Measurements from ENCODE around the gene ADGRL2.

Gene ADGRL2

DNA sequence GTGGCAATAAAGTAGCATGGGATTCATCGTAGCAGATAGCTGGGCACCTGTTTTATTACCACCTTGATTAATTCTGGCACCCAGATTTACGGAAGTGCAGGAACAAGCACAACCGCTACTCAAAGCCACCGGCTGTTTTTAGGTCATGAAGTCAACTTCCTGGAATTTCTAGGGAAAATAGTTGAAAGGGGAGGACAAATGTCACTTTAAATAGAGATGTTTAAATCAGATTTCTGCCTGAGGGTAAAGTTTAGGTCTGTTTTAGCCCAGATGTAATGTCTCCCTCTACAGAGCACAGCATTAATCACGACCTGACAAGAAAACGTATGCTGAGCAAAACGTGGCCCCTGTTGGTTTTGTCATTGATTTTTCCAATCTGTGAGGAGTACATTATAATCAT lies 8.0 kb downstream of the ADGRL2 start:
- Histone ChIP-seq H3K27me3 (ENCODE audit: control insufficient read depth in 1 of 2, insufficient read depth in 2 of 2, low read length in 2 of 2) (no peaks in the 10 kb centered on the region), H3K27ac (ENCODE audit: low read length) (no peak overlapping the region), H3K9ac (ENCODE audit: low read length in 2 of 2) (no peak overlapping the region), H3K9me3 (ENCODE audit: control insufficient read depth in 2 of 2, low read length in 2 of 2) (no peaks in the 10 kb centered on the region), H3K36me3 (ENCODE audit: control insufficient read depth in 2 of 2, insufficient read depth in 2 of 2, low read length in 2 of 2) (no peaks in the 10 kb centered on the region), H3K4me1 (ENCODE audit: control insufficient read depth, insufficient read depth, low read length) (peaks cover 5% of the 10 kb centered on the region), H3K4me3 (ENCODE audit: low read length in 2 of 2) (no peak overlapping the region)

DNA sequence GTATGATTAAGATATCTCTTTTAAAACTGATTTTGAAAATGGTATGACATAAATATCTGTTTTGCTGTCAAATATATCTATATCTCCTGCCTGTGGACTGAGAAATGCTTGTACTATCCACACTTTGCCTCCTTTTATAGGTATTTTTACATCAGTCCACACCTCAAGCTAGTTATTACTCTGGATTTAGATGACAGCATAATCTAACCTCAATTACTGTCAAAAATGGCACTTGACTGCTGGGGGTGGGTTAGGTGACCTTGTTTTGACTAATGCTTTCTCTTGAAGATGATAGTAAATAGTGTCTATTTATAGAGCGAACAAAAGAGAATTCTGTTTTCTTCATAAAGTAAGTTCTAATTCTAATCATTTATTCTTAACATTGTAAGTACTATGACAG lies 9.1 kb downstream of the ADGRL2 start:
- H3K27ac ChIP-seq (ENCODE audit: low read length), result no peak overlapping the region
- H3K4me3 ChIP-seq (ENCODE audit: low read length in 2 of 2), result no peak overlapping the region
- H3K9me3 ChIP-seq (ENCODE audit: control insufficient read depth in 2 of 2, low read length in 2 of 2), result no peaks in the 10 kb centered on the region
- H3K9ac ChIP-seq (ENCODE audit: low read length in 2 of 2), result no peak overlapping the region
- H3K27me3 ChIP-seq (ENCODE audit: control insufficient read depth in 1 of 2, insufficient read depth in 2 of 2, low read length in 2 of 2), result no peaks in the 10 kb centered on the region
- H3K4me1 ChIP-seq (ENCODE audit: control insufficient read depth, insufficient read depth, low read length), result peaks cover 5% of the 10 kb centered on the region
- no peaks in the 10 kb centered on the region for H3K36me3 ChIP-seq (ENCODE audit: control insufficient read depth in 2 of 2, insufficient read depth in 2 of 2, low read length in 2 of 2)

DNA sequence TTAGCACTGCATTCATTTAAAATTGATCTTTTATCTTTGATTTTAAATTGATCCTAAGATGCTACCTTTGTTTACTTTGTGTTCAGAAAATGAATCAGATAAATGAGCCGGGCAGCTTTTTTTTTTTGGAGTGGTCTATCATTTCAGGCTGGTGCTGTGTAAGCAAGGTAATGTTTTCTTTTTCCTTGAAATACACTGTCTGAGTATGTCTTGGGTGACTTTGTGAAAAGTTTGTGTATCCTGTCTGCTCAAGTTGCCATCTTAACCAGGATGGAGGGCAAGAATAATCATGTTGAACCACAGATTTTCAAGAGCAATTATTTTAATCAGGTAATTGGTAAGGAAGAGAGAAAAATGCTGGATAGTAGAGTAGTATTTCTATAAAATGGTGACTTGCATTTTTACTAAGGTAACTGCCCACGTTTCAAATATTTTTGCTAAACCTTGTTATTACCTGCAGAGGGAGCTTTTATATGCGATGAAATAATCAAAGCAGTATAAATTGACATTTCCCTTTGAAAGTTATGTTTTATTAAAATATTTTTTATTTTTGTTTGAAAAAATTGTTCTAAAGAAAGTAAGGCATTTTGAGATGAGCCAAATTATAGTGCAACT lies 11.1 kb downstream of the ADGRL2 start:
- Histone ChIP-seq H3K27ac (ENCODE audit: low read length) (no peak overlapping the region), H3K4me3 (ENCODE audit: low read length in 2 of 2) (no peak overlapping the region), H3K9ac (ENCODE audit: low read length in 2 of 2) (no peak overlapping the region), H3K4me1 (ENCODE audit: control insufficient read depth, insufficient read depth, low read length) (peaks cover 5% of the 10 kb centered on the region), H3K36me3 (ENCODE audit: control insufficient read depth in 2 of 2, insufficient read depth in 2 of 2, low read length in 2 of 2) (no peaks in the 10 kb centered on the region), H3K27me3 (ENCODE audit: control insufficient read depth in 1 of 2, insufficient read depth in 2 of 2, low read length in 2 of 2) (no peaks in the 10 kb centered on the region), H3K9me3 (ENCODE audit: control insufficient read depth in 2 of 2, low read length in 2 of 2) (no peaks in the 10 kb centered on the region)

DNA sequence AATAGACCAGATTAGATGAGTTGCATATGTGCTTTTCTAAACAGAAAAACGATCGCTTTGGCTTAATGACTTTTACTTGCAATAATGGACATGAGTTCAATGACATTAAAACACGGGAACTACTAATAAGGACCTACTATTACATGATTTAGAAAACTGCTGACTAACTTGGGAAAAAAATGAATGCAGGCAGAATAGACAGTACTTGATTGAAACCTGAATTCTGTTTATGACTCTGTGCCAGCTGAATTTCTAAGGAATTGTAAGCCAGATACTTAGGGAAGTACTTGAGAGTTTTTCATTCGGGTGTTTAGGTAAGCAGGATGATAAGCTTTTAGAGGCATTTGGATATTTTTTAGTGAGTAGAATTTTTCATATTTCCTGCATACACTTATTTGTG lies 12.0 kb downstream of the ADGRL2 start:
- Histone ChIP-seq H3K36me3 (ENCODE audit: control insufficient read depth in 2 of 2, insufficient read depth in 2 of 2, low read length in 2 of 2) (no peaks in the 10 kb centered on the region), H3K27me3 (ENCODE audit: control insufficient read depth in 1 of 2, insufficient read depth in 2 of 2, low read length in 2 of 2) (no peaks in the 10 kb centered on the region), H3K9ac (ENCODE audit: low read length in 2 of 2) (no peak overlapping the region), H3K27ac (ENCODE audit: low read length) (no peak overlapping the region), H3K4me1 (ENCODE audit: control insufficient read depth, insufficient read depth, low read length) (peaks cover 5% of the 10 kb centered on the region), H3K9me3 (ENCODE audit: control insufficient read depth in 2 of 2, low read length in 2 of 2) (no peaks in the 10 kb centered on the region), H3K4me3 (ENCODE audit: low read length in 2 of 2) (no peak overlapping the region)

DNA sequence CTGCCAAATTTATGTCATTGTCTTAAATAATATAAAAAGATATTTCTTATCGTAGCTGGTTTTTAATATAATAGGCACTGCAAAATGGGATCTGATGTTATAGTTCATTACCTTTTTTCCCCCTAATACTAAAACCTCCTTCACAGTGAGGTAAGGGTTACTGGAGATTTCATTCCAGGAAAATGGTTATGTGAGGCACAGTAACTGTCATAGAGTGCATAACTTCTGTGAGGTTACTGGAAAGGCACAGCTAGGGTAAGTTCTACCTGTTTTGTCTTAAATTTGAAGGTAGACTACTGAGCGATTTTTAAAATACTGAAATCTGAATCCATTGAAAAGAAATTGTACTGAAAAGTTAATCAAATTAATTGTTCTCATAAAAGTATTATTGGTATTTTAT lies 13.0 kb downstream of the ADGRL2 start:
- H3K27ac ChIP-seq (ENCODE audit: low read length), result no peak overlapping the region
- H3K4me1 ChIP-seq (ENCODE audit: control insufficient read depth, insufficient read depth, low read length), result peaks cover 5% of the 10 kb centered on the region
- H3K9ac ChIP-seq (ENCODE audit: low read length in 2 of 2), result no peak overlapping the region
- no peaks in the 10 kb centered on the region for H3K36me3 ChIP-seq (ENCODE audit: control insufficient read depth in 2 of 2, insufficient read depth in 2 of 2, low read length in 2 of 2)
- no peak overlapping the region for H3K4me3 ChIP-seq (ENCODE audit: low read length in 2 of 2)
- no peaks in the 10 kb centered on the region for H3K27me3 ChIP-seq (ENCODE audit: control insufficient read depth in 1 of 2, insufficient read depth in 2 of 2, low read length in 2 of 2)
- H3K9me3 ChIP-seq (ENCODE audit: control insufficient read depth in 2 of 2, low read length in 2 of 2), result no peaks in the 10 kb centered on the region

DNA sequence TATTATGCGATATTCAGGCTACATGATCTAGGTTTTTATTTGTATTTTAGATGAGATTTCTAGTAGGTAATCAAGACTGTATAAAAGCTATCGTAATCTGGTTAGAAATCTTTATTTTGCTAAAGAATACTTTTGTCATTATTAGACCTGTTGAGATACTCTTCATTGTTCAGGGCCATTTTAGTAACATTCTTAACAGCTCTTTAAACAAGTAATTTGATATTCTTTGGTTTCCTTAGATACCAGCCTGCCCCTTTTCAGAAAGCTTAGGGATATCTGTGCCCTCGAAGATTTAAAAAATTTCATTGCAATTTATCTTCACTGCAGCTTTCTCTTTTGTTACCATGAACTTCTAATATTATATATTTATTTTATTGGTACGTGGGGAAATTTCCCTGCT lies 18.9 kb downstream of the ADGRL2 start:
- no peak overlapping the region for H3K27ac ChIP-seq (ENCODE audit: low read length)
- H3K9me3 ChIP-seq (ENCODE audit: control insufficient read depth in 2 of 2, low read length in 2 of 2), result no peaks in the 10 kb centered on the region
- H3K27me3 ChIP-seq (ENCODE audit: control insufficient read depth in 1 of 2, insufficient read depth in 2 of 2, low read length in 2 of 2), result no peaks in the 10 kb centered on the region
- H3K36me3 ChIP-seq (ENCODE audit: control insufficient read depth in 2 of 2, insufficient read depth in 2 of 2, low read length in 2 of 2), result no peaks in the 10 kb centered on the region
- H3K4me3 ChIP-seq (ENCODE audit: low read length in 2 of 2), result no peak overlapping the region
- no peak overlapping the region for H3K9ac ChIP-seq (ENCODE audit: low read length in 2 of 2)
- H3K4me1 ChIP-seq (ENCODE audit: control insufficient read depth, insufficient read depth, low read length), result no peaks in the 10 kb centered on the region

DNA sequence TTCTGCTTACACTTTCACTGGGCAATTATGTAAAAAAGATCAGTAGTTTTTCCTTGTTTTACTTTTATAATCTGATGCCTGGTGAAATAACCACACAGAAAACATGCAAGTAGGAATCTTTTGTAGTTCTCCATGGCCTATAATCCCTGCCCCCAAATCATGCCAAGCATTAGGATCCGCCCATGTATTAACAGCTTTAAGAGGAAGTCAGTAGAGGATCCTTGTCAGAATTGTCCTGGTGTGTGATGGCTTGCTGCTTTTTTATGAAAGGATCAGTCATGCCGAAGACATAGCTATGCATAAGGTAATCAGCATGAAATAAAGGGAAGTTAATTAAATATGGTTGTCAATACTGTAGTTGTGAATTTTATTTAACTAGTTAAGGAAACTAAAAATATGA lies 20.0 kb downstream of the ADGRL2 start:
- Histone ChIP-seq H3K9ac (ENCODE audit: low read length in 2 of 2) (no peak overlapping the region), H3K36me3 (ENCODE audit: control insufficient read depth in 2 of 2, insufficient read depth in 2 of 2, low read length in 2 of 2) (no peaks in the 10 kb centered on the region), H3K27me3 (ENCODE audit: control insufficient read depth in 1 of 2, insufficient read depth in 2 of 2, low read length in 2 of 2) (no peaks in the 10 kb centered on the region)

DNA sequence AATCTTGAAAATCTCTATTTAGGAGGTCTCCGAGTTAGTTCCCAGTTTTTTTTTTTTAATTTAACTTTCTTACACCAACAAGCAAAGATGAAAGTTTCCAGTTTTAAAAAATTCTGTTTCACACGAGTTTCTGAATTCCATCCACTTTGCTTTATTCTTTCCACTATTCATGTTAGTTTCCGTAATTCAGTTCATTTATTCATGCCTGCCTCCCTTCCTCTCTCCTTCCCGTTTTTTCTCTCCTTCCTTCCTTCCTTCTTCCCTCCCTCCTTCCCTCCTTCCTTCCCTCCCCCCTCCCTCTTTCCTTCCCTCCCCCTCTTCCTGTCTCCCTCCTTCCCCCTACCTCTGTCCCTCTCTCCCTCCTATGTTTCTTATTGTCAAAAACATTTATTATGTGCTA lies 22.3 kb downstream of the ADGRL2 start:
- H3K27ac ChIP-seq (ENCODE audit: low read length), result no peak overlapping the region
- H3K4me3 ChIP-seq (ENCODE audit: low read length in 2 of 2), result no peak overlapping the region
- no peaks in the 10 kb centered on the region for H3K36me3 ChIP-seq (ENCODE audit: control insufficient read depth in 2 of 2, insufficient read depth in 2 of 2, low read length in 2 of 2)

More for the DNA sequence above, 20.0 kb downstream of the ADGRL2 start:
- Histone ChIP-seq H3K27ac (ENCODE audit: low read length) (no peak overlapping the region), H3K4me1 (ENCODE audit: control insufficient read depth, insufficient read depth, low read length) (no peaks in the 10 kb centered on the region), H3K4me3 (ENCODE audit: low read length in 2 of 2) (no peak overlapping the region), H3K9me3 (ENCODE audit: control insufficient read depth in 2 of 2, low read length in 2 of 2) (no peaks in the 10 kb centered on the region)

DNA sequence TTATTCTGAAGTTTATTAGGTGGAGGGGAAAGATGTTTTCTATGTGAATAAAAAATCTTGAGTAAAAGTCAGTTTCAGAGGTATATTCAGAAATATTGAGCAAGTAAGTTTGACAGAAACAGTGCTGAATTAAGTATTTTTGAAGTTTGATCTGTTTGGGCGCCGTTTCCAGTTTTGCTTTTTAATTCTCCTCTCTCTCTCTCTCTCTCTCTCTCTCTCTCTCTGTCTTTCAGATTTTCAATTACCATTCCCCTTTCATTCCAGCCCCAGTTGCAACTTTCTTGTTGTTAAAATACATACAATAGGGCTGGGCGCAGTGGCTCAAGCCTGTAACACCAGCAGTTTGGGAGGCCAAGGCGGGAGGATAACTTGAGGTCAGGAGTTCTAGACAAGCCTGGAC lies 24.0 kb downstream of the ADGRL2 start:
- Histone ChIP-seq H3K36me3 (ENCODE audit: control insufficient read depth in 2 of 2, insufficient read depth in 2 of 2, low read length in 2 of 2) (no peaks in the 10 kb centered on the region), H3K4me3 (ENCODE audit: low read length in 2 of 2) (no peak overlapping the region)

More for the DNA sequence above, 22.3 kb downstream of the ADGRL2 start:
- Histone ChIP-seq H3K9me3 (ENCODE audit: control insufficient read depth in 2 of 2, low read length in 2 of 2) (no peaks in the 10 kb centered on the region), H3K27me3 (ENCODE audit: control insufficient read depth in 1 of 2, insufficient read depth in 2 of 2, low read length in 2 of 2) (no peaks in the 10 kb centered on the region), H3K4me1 (ENCODE audit: control insufficient read depth, insufficient read depth, low read length) (no peaks in the 10 kb centered on the region), H3K9ac (ENCODE audit: low read length in 2 of 2) (no peak overlapping the region)

DNA sequence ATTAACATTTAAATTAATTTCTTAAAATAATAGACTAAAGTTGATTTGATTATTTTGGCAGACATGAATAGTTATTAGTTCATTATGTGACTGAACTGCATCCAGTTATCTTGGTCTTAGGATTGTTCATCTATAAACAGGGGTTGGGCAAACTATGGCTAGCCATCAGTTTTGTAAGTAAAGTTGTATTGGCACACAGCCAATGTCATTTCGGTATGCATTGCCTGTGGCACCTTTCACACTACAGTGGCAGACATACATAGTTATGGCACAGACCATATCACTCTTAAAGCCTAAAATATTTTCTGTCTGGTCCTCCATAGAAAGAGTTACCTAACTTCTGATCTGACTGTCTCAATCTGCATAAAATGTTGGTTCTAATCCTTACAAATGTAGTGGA lies 27.2 kb downstream of the ADGRL2 start:
- Histone ChIP-seq H3K9ac (ENCODE audit: low read length in 2 of 2) (no peak overlapping the region), H3K9me3 (ENCODE audit: control insufficient read depth in 2 of 2, low read length in 2 of 2) (no peaks in the 10 kb centered on the region), H3K4me1 (ENCODE audit: control insufficient read depth, insufficient read depth, low read length) (peaks cover 3% of the 10 kb centered on the region), H3K27me3 (ENCODE audit: control insufficient read depth in 1 of 2, insufficient read depth in 2 of 2, low read length in 2 of 2) (no peaks in the 10 kb centered on the region), H3K36me3 (ENCODE audit: control insufficient read depth in 2 of 2, insufficient read depth in 2 of 2, low read length in 2 of 2) (no peaks in the 10 kb centered on the region), H3K27ac (ENCODE audit: low read length) (no peak overlapping the region), H3K4me3 (ENCODE audit: low read length in 2 of 2) (no peak overlapping the region)

More for the DNA sequence above, 24.0 kb downstream of the ADGRL2 start:
- Histone ChIP-seq H3K27ac (ENCODE audit: low read length) (no peak overlapping the region), H3K4me1 (ENCODE audit: control insufficient read depth, insufficient read depth, low read length) (no peaks in the 10 kb centered on the region), H3K9ac (ENCODE audit: low read length in 2 of 2) (no peak overlapping the region), H3K9me3 (ENCODE audit: control insufficient read depth in 2 of 2, low read length in 2 of 2) (no peaks in the 10 kb centered on the region), H3K27me3 (ENCODE audit: control insufficient read depth in 1 of 2, insufficient read depth in 2 of 2, low read length in 2 of 2) (no peaks in the 10 kb centered on the region)

DNA sequence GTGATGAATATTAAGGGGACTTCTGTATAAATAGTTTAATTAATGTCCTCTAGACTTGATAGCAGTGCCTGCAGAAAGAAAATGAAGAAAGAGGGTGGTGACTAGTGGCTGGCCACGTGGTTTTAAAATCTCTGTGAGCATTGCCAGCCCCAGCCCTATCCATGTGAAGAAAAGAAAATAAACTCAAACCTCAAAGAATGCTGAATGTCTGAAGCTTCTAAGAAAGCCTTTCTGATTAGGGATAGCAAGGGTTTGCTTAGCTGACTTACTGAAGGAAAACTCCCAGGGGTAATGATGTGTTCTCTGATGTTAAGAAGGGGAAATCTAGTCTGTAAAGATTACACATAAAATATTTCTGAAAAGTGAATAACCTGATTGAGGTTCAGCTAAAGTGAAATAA lies 31.8 kb downstream of the ADGRL2 start:
- H3K27me3 ChIP-seq (ENCODE audit: control insufficient read depth in 1 of 2, insufficient read depth in 2 of 2, low read length in 2 of 2), result no peaks in the 10 kb centered on the region
- no peak overlapping the region for H3K27ac ChIP-seq (ENCODE audit: low read length)
- no peaks in the 10 kb centered on the region for H3K9me3 ChIP-seq (ENCODE audit: control insufficient read depth in 2 of 2, low read length in 2 of 2)
- H3K4me3 ChIP-seq (ENCODE audit: low read length in 2 of 2), result no peak overlapping the region
- no peaks in the 10 kb centered on the region for H3K36me3 ChIP-seq (ENCODE audit: control insufficient read depth in 2 of 2, insufficient read depth in 2 of 2, low read length in 2 of 2)
- peaks cover 7% of the 10 kb centered on the region for H3K4me1 ChIP-seq (ENCODE audit: control insufficient read depth, insufficient read depth, low read length)
- no peak overlapping the region for H3K9ac ChIP-seq (ENCODE audit: low read length in 2 of 2)

Measured in stomach smooth muscle (tissue), 2 donors.